Neutrophil (primary cell): ENCODE measurements around the gene TLCD1.

ENCODE experiments used
- H3K27ac ChIP-seq: fragments of 200-600 bp; sonication (generic); 2 replicates; pipeline ENCODE4 v1.5.1; 2016; ENCODE audit warnings: mild to moderate bottlenecking, moderate library complexity
- H3K27me3 ChIP-seq: fragments of 200-600 bp; sonication (generic); 2 replicates; pipeline ENCODE4 v1.6.0; 2016; ENCODE audit warnings: mild to moderate bottlenecking
- H3K36me3 ChIP-seq: fragments of 200-600 bp; sonication (generic); 2 replicates; pipeline ENCODE4 v1.5.1; 2017
- H3K4me1 ChIP-seq, 2 experiments: fragments of 200-600 bp in 1 of 2; sonication (generic) in 1 of 2; 1 replicate in 1 of 2; 2 replicates in 1 of 2; pipeline versions ENCODE4 v1.5.1 to v1.6.1; 2013 to 2016; ENCODE audit warnings: low read depth in 1 of 2, low read length in 1 of 2, mild to moderate bottlenecking in 1 of 2, moderate library complexity in 1 of 2; ENCODE audit not compliant: control insufficient read depth in 1 of 2, insufficient read depth in 1 of 2
- H3K4me3 ChIP-seq, 2 experiments: fragments of 200-600 bp in 1 of 2; sonication (generic) in 1 of 2; 1 replicate in 1 of 2; 2 replicates in 1 of 2; pipeline ENCODE4 v1.5.1; 2013 to 2016; ENCODE audit warnings: low read depth in 1 of 2, low read length in 1 of 2, mild to moderate bottlenecking in 1 of 2, moderate library complexity in 1 of 2
- H3K9me3 ChIP-seq: fragments of 200-600 bp; sonication (generic); 2 replicates; pipeline ENCODE4 v1.5.1; 2016
- CTCF ChIP-seq: fragments of 200-600 bp; sonication (generic); IDR thresholded peaks from 2 replicates; pipeline ENCODE4 v1.5.1; 2016; ENCODE audit warnings: antibody characterized with exemption

TLCD1 gene

DNA sequence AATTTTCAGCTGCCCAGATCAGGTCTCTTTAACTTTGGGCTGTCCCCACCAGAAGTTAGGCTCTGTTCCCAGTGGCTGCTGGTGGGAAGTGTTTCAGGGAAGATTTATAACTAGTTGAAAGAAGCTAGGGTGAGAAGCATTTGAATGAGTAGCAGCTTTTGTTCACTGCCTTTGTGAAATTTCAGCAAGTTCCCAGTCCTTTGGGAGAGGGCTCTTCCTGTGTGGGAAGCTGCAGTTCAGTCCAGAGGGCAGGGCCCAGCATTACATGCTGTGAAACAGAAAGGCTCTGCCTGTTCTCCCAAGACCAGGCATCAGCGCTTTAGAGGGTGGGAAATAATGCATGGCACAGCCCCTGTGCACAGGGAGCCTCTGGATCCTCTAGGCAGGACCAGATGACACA, 32.2 kb downstream of the TLCD1 start:
- no peak overlapping the region for H3K4me3 ChIP-seq
- no peaks in the 10 kb centered on the region for H3K27me3 ChIP-seq
- TF ChIP-seq CTCF: no peak
- H3K4me1 ChIP-seq: no peaks in the 10 kb centered on the region
- no peaks in the 10 kb centered on the region for H3K9me3 ChIP-seq
- H3K27ac ChIP-seq: no peak overlapping the region
- H3K36me3 ChIP-seq: peaks cover 100% of the 10 kb centered on the region

DNA sequence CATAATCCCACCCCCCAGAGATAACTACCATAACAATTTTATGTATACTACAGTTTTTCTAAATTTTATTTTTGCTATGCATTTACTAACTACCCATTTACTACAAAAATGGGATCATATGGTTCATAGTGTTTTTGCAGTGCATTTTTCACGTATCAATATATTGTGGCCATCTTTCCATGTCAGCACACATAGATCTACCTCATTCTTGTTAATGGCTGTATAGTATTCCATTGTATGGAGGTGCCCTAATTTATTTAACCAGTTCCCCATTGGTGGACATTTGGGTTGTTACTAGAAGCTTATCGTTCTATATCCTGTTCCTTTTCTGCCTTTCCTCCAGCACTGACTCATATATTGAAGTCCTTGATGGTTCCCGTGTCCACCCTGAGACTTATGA, 37.0 kb downstream of the TLCD1 start:
- Histone ChIP-seq H3K27ac (no peak overlapping the region), H3K27me3 (no peaks in the 10 kb centered on the region), H3K9me3 (no peaks in the 10 kb centered on the region), H3K4me1 (no peaks in the 10 kb centered on the region), H3K36me3 (peaks cover 100% of the 10 kb centered on the region), H3K4me3 (no peak overlapping the region)
- no peak for TF ChIP-seq CTCF

DNA sequence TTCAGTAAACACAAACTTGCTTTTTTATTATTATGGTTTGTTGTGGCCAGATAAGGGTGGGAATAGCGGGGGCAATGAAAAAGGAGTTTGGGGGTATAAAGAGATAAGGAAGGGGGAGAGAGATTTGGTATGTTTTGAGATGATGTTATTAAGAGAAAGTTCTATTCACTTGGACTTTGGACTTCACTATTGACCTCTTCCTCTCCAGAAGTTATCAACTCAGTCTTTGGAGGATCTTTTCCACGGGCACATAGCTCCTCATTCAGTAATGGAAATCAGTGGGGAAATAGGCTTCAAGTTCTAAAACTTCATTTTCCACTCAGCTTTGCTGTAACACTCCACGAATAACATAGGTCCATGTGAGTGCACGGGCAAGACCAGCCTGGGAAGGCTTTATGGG, 37.6 kb downstream of the TLCD1 start:
- Histone ChIP-seq H3K4me1 (no peaks in the 10 kb centered on the region), H3K36me3 (peaks cover 100% of the 10 kb centered on the region), H3K27me3 (no peaks in the 10 kb centered on the region), H3K9me3 (no peaks in the 10 kb centered on the region), H3K27ac (no peak overlapping the region), H3K4me3 (no peak overlapping the region)
- TF ChIP-seq CTCF: no peak

DNA sequence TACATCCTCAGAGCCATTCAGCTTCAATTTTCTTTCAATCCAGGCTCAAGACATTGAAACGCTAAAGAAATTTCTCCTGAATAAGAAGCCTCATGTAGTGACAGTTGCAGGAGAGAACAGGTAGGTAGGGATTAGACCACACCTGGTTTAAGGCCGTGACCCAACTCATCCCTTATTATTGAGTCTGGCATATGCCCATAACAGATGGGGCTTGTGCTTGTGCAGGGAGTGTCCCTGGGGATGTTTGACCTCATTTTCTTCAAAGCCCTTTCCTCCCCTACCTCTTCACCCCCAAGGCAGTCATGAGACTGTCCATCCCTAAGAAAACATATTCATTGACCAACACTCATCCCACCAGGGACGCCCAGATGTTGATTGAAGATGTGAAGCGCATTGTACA, 39.7 kb downstream of the TLCD1 start:
- H3K36me3 ChIP-seq: peaks cover 100% of the 10 kb centered on the region
- no peaks in the 10 kb centered on the region for H3K9me3 ChIP-seq
- no peak overlapping the region for H3K27ac ChIP-seq
- no peaks in the 10 kb centered on the region for H3K4me1 ChIP-seq
- no peak for TF ChIP-seq CTCF
- no peak overlapping the region for H3K4me3 ChIP-seq
- H3K27me3 ChIP-seq: no peaks in the 10 kb centered on the region

DNA sequence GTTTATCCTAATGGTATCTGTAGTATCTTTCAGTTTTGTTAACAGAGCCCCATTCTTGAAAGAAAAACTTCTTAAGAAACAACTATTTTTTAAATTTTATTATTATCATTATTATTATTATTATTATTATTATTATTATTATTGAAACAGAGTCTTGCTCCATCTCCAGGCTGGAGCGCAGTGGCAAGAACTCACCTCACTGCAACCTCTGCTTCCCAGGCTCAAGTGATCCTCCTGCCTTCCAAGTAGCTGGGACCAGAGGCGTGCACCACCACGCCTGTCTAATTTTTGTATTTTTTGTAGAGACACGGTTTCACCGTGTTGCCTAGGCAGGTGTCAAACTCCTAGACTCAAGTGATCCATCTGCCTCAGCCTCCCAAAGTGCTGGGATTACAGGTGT, 40.7 kb downstream of the TLCD1 start:
- Histone ChIP-seq H3K27me3 (no peaks in the 10 kb centered on the region), H3K4me3 (no peak overlapping the region), H3K36me3 (peaks cover 100% of the 10 kb centered on the region), H3K27ac (no peak overlapping the region), H3K9me3 (no peaks in the 10 kb centered on the region), H3K4me1 (no peaks in the 10 kb centered on the region)
- TF ChIP-seq CTCF: no peak

DNA sequence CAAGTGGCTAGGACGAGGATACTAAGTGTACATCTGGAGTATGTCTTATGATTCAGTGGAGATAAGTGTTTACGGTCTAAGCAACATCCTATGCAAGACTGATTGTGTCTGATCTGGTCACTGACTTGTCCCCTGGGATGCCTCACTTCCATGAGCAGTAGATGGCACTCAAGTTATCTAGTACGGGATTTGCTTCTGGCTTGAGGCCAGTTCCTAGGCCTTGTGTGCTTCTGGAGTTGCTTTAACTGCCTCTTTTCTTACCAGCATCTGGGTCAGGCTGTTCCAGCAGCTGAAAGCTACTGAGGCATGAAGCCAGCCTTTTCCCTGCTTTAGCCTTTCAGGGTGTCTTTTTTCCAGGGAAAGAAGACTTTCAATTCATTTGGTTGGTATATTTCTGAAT, 41.1 kb downstream of the TLCD1 start:
- Histone ChIP-seq H3K36me3 (peaks cover 100% of the 10 kb centered on the region), H3K4me1 (no peaks in the 10 kb centered on the region), H3K9me3 (no peaks in the 10 kb centered on the region), H3K27me3 (no peaks in the 10 kb centered on the region), H3K4me3 (no peak overlapping the region), H3K27ac (no peak overlapping the region)
- TF ChIP-seq CTCF: no peak
